PC-3 (cell line): Measurements from ENCODE around the gene LILRA6.

Source experiments
- EZH2 ChIP-seq: fragments of 300-600 bp; sonication (generic); IDR thresholded peaks from one replicate; pipeline ENCODE4 v1.6.1; 2017; ENCODE audit warnings: antibody characterized with exemption, mild to moderate bottlenecking, low read length; ENCODE audit not compliant: unreplicated experiment
- TF ChIP-seq, protein P1 (sequence below): fragments of 300-600 bp; sonication (generic); conservative IDR thresholded peaks from 2 replicates; pipeline ENCODE4 v1.5.1; 2017; ENCODE audit warnings: antibody characterized with exemption, low read depth, mild to moderate bottlenecking, low read length

DNA sequence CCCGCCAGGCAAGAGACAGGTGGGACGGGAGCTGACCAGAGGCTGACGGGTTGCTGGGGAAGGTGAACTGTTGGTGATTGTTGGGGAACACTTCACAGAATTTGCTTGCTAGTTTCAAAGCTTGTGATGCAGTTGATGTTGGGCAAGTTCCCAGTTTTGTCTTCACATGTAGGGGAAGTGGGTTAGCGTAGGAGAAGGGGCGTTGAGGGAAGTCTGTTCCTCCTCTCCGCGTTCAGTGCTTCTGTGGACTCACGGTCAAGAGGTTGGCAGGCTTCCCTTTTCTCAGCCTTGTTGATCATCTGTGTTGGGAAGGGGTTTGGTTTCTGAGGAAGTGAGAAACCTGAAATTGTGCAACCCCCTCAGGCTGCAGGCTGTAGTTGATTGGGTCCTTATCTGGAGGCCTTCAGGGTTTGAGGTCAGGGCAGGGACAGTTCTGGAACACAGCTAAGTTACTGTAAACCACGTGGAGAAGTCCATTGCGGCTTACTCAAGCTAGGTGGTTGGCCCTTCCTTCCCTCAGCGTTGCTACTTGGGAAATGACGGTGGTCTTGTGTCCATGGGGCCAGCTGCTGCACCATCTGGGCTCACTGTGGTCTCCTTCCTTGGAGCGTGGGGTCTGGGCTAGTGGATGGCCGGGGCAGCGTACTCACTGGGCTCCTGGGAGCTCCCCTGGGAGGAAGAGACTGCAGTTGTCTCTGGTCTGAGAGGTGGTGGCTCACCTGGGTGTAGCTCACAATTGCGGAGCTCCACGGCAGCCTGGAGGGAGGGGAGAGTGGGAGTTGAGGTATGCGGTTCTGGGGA lies 34.4 kb downstream of the LILRA6 start:
- TF ChIP-seq, protein P1, sequence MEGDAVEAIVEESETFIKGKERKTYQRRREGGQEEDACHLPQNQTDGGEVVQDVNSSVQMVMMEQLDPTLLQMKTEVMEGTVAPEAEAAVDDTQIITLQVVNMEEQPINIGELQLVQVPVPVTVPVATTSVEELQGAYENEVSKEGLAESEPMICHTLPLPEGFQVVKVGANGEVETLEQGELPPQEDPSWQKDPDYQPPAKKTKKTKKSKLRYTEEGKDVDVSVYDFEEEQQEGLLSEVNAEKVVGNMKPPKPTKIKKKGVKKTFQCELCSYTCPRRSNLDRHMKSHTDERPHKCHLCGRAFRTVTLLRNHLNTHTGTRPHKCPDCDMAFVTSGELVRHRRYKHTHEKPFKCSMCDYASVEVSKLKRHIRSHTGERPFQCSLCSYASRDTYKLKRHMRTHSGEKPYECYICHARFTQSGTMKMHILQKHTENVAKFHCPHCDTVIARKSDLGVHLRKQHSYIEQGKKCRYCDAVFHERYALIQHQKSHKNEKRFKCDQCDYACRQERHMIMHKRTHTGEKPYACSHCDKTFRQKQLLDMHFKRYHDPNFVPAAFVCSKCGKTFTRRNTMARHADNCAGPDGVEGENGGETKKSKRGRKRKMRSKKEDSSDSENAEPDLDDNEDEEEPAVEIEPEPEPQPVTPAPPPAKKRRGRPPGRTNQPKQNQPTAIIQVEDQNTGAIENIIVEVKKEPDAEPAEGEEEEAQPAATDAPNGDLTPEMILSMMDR = no peak
- no peak for TF ChIP-seq EZH2
